GM19240 (cell line): ENCODE measurements around the gene YAP1.
"Not testable (repeated sequence)": the region's sequence is repeated elsewhere in the genome, so short reads cannot be mapped to it uniquely, and the experiment has no call there.

ENCODE experiments used
- DNase-seq: peaks from one replicate; pipeline ENCODE4 v3.0.0; 2011; ENCODE audit warnings: low spot score; ENCODE audit not compliant: insufficient read length

YAP1 gene

DNA sequence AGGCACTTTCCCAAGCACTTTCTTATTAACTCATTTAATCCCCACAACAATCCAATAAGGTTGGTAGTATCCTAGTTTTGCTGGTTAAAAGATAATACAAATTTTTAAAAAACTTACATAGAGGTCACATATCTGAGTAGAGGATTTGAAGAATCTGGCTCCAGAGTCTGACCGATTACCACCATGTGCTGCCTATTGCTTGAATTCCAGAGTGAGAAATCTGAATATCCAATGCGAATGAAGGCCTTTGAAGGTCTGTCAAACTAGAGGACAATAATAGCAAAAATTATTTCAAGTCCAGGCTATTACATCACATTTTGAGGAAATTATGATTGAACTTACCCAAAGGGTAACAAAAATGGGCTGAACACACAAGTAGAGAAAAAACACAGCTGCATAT lies 129.2 kb downstream of the YAP1 start:
- DNase-seq = no peak

DNA sequence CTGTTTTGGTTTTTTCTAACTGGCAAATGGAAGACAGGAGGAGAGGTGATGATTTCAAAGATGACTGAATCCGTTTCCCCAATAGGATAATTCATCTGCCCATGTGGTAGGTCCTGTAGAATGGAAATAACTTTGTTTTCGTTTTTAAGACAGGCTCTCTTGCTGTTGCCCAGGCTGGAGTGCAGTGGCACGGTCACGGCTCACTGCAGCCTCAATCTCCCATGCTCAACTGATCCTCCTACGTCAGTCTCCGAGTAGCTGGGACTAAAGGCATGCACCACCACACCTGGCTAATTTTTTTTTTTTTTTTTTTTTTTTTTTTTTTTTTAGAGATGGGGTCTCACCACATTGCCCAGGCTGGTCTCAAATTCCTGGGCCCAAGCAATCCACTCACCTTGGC lies 129.7 kb downstream of the YAP1 start:
- no peak for DNase-seq

DNA sequence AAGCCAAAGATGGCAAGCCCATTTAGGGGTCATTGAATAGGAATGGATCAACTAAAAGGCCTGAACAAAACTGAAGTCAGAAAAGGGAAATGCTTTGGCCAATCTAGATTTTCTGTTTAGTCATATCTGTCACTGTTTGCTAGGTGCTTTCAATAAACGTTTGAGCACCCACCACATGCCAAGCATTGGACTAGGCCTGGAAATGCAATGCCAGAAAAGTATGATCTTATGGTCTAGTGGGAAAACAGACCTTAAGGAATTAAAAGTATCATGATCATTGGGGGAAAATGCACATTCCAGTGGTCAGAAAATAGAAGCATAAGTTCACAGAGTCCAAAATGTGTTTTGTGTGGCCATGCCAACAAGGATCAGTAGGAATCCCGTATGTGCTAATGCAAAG lies 130.3 kb downstream of the YAP1 start:
- no peak for DNase-seq

DNA sequence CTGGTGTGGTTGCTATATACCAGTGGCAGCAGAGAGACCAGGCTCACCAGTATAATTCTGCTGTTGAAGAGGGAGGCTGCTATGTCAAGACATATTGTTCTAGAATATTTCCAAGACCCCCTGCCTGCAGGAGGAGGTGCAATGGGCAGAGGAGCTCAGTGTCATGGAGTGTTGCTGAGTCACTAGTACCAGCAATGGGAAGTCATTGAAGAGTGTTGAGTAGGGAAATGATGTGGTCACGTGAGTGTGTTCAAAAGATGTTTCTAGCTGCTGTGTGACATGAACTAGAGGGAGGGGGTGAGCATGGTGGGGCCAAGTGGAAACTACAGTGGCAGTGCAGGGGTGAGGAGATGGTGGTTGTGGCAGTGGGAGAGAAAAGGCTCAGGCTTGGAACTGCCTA lies 130.8 kb downstream of the YAP1 start:
- DNase-seq = no peak

DNA sequence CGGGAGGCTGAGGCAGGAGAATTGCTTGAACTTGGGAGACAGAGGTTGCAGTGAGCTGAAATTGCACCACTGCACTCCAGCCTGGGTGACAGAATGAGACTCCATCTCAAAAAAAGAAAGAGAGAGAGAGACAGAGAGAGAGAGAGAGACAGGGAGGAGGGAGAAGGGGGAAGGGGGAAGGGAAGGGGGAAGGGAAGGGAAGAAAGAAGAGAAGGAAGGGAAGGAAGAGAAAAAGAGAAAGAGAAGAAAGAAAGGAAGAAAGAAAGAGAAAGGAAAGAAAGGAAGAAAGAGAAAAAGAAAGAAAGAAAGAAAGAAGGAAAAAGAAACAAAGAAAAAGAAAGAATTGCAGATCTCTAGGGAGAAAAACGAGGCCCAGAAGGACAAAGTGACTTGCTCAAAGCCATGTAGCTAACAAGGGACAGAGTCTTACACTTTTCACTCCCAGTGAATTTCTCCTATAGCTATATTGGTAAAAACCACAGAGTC lies 133.2 kb downstream of the YAP1 start:
- no peak for DNase-seq

DNA sequence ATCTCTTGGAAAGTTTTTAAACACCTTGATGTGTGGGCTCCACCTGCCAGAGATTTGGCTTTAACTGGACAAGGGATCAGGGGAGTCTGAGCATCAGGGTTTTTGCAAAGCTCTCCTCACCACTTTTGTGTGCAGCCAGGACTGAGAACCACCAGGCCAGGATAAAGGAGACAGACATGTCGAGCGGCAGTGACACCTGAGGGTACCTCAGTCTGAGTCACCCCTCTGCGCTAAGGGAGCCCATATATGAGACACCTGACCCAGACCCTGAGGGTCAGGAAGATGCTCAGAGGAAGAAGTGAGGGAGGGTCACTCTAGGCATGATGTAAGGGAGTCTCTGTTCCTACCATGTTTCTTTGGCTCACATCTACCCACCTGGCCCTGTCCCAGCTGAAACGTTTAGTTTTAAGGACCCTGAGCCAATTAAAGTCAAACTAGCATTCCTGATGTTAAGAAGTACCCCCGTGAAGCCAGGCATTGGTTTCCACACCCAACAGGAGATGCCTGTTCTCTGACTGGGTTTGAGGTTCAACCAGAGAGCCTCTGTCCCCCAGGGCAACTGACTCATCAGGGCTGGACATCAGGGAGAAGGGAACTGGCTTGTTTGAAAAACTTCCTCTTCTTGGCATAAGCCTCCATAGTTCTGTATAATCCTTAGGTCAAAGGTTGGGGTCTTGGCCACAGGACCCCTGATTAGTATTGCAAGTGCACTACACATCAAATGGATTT lies 134.6 kb downstream of the YAP1 start:
- no peak for DNase-seq

DNA sequence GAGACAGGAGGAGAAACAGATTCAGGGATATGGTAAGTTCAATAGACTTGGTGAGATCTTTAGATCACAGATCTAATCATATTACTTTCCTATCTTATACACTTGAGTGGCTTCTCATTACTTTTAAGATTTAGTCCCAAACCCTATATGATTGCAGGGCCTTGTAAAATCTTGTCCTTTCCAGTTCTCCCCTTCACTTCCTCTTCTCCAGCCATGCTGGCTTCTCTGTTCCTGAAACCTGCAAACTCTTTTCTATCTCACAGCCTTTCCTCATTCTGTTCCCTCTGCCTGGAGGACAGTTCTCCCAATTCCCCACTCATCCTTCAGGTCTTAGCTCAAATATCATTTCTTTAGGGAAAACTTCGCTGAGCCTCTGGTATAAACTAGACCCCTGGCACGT lies 141.2 kb downstream of the YAP1 start:
- DNase-seq = no peak

DNA sequence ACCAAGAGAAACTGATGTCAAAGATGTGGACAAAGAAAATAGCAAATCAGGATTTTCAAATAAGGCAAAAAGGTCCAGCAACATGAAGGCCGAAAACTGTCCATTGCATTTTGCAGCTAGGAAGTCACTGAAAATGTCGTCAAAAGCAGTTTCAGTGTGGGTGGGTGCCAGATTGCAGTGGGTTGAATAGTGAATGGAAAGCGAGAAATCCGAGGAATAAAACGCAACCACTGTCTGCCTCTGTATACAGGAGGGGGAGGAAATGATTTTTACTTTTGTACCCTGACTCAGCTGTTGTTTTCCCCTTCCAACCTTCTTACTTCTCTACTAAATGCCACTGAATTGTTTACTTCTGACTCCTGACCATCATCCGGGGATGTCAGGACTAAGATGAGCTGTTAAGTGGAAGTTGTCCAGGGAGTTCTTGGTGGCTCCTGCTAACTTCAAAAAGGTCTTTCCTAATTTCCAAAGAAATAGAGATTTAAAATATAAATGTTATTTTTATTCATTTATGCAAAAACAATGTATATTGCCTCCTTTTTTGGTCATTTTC lies 142.2 kb downstream of the YAP1 start:
- no peak for DNase-seq

DNA sequence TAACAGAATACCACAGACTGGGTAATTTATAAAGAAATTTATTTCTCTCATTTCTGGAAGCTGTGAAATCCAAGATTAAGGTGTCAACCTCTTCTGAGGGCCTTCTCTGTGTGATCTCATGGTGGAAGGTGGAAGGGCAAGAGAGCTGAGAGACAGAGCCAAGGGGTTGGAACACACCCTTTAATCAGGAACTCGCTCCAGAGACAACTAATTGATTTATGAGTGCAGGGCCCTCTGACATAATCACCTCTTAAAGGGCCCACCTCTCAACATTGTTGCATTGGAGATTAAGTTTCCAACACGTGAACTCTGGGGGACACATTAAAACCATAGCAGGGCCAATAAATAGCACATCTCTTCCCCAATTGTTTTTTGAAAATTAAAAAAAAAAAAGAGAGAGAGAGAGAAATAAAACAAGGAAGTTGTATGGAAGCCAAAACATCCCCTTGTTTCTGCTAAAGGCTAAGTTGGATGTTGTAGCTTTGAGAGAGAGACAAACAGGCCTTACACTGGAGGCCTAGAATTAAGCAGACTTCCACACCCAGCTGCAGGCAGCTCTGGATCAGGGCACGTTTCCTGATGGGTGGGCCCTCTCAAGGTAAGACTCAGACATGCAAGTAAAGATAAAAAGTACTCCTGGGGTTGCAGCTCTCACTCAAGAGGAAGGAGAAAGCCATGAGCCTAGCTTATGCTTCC lies 142.9 kb downstream of the YAP1 start:
- no peak for DNase-seq

DNA sequence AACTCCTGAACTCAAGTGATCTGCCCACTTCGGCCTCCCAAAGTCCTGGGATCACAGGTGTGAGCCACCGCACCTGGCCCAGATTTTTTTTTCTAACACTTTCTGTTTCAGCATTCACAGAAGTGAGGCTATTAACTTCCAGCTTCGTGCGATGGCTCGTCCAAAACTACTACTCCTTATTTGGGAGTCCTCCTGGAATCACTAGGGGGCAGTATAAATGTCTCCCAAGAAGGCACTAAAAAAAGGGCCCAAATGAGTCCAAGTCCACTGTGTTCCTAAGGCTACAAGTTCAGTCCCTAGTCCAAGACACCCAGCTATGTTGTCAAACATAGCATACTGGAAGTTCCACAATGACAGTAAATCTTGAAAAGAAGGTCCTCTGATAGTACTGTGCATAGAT lies 143.8 kb downstream of the YAP1 start:
- no peak for DNase-seq

DNA sequence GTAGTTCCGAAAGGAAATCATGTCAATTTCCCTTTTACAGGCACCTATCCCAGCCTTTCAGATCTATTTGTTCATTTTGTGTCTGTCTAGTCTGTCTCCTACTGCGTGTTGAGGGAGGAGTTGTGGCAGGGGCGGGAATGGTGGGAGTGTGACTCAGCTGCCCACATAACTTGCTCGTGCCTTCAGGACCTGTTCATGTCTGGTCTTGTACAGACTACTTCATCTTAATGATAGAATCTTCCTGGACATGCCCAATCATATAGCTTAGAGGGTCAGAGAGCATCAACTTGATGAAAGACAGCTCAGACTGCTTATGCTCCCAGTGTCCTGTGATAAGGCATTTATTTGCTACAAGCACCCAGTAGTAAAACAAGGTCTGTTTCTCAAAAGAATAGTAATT lies 146.0 kb downstream of the YAP1 start:
- DNase-seq = no peak

DNA sequence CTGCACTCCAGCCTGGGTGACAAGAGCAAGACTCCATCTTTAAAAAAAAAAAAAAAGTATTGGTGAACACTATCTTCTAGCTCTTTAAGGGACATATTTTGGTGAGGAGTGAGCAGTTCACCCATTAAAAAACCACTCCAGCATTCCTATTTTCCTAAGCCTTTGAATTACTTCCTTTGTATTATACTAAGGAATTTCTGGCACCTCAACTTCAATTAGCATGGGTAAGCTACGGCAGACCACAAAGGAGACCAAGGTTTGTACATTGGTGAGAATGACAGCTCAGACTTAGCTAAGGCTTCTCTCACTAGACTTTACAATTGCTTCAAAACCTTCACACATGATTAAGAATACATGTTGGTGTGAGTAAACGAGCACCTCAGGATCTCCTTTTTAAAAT lies 150.0 kb downstream of the YAP1 start:
- DNase-seq = no peak

DNA sequence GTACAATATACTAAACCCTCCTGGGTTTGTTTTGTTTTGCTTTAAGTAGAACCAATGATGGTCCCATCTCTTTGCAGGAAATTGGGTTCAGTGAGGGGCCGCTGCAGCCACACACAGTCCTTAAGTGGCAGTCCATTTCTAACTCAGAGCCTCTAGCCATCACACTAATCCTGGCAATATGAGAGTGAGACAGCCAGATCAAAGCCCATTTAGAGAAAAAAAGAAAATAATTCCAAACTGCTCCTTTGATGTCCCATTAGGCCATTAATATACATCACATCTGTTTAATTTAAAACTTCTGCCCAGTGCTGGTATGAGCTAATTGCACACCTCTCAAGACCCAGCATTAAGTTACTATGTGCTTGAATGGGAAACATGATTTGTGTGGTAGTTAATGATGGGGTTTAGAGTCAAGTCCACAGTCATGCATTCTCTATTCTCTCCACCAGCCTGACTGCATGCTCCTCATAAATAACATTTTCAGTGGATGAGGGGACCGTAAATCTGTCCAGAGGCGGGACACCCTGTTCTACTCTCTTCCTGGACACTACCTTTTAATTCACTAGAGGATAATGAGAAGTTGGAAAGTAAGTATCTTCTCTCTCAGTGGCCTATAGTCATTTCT lies 153.2 kb downstream of the YAP1 start:
- no peak for DNase-seq

DNA sequence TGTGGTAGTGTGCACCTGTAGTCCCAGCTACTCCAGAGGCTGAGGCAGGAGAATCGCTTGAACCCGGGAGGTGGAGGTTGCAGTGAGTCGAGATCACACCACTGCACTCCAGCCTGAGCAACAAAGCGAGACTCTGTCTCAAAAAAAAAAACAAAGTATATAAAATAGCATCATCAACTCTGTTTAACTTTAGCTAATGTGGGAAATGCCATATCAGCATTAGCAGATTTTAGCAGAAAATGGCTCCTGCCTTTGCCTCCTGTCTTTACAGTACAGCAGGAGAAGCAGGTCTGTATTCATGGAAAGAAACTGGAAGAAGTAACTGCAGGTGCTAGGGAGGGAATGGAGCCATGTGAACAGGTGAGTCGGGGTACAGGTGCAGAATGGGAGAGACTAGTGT lies 154.5 kb downstream of the YAP1 start:
- not testable (repeated sequence) for DNase-seq

DNA sequence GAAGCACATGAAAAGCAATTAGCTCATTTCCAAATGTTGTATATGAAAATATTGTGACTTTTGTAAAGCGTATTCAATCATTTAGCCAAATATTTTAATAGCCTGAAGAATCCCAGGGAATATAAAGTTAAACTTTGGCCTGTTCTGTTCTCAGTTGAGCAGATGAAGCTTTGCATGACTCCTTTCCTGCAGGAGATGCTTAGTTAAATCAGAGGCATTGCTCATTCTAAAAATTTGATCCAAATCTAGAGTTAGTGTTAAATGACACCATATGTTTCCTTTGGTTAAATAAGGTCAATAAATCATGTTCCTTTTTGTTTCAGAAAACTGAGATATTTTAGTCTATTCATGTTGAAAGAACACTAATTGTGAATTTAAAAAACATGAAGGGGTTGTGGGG lies 155.9 kb downstream of the YAP1 start:
- DNase-seq = no peak

DNA sequence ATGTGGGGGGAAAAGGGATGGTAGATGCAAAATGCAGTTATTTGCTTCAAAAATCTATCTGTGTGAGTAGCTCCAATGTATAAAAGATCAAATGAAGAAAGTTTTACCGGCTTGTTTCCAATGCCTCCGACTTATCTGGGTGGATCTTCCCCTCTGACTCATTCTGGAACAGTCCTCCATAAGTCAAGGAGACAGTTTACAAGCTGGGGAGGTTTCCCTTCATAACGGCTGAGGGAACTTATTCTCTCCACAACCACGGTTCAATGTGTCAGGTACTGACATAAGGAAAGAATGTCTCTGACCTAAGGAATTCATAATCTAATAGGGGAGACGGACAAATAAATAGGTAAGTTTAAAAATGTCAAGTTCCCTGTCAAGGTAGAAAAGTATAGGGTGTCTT lies 157.4 kb downstream of the YAP1 start:
- DNase-seq = no peak

DNA sequence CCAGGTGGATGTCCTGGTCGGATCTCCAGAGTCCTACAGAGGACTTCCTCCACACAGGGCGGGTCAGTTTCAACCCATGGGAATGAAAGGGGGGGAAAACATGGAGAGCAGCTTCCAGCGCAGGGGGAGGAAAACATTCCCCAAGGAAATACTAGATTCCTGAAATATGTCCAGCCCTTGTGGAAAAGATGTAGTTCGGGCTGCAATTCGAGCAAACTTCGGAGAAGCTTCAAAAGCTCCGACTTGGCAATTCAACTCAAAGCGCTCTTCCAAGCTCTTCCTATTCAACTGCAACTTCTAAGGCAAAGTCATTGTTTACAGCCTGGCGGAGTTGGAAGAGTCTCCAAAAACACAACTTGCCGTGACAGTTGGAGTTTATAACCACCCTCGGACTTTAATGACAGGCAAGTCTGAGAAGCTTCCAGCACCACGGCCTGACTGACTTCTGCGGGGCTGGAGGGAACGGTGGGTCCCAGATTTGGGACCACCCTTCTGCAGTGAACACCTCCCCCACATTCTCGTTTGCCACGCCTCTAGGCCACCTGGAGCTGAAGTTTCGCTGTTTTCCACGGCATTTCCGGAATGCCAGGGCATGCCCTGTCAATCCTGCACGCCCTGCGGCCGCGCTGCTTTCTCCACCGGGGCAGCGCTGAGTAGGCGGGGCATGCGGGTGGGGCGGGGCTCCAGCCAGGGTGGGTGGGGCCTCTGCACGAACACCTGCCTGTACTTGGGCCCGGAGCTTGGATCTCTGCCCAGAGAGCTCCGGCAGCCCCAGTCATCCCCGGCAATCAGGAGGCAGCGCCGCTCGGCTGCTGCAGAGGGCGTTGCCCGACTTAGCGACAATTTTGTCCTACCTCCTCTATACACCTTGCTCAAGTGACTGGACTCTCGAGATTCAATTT lies 158.1 kb downstream of the YAP1 start:
- peak; percentile 72 for DNase-seq

DNA sequence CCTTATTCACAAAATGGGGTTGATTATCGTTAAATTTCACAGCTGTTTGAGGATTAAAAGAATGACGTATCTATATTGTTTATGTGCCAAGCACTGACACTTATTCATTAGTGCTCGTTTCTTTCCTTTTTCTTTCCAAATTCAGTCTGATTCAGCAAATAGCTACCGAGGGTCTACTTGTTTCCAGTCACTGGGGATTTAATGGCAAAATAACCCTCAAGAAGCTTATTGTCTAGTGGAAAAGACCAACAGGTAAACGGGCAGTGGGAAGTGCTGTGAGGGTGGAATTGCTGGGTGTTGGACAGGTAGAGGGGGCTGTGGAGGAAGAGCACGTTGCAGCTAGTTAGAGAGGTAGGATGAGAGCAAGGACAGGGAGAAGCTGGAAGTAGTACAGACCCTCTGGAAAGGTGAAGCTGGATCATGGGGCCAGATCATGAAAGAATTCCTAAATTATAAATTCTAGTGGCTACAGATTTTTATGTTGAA lies 158.8 kb downstream of the YAP1 start:
- DNase-seq = no peak

DNA sequence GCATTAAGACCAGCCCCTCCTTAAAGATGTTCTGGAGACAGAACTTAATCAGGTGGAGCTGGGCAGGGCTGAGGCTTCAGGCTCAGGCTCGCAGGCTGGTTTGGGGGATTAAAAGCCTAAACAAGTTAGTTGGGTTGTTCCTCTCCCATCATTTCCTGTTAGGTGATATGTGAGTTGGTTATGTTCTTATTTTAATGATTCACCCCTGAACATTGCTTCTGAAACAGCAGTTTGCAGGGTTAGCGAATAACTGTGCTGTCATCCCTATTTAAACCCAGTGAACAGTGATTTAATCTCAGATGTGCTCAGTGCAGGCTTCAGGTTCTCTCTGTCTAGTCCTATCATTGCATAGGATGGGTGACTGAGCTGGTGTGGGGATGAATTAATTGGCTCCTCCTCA lies 159.7 kb downstream of the YAP1 start:
- no peak for DNase-seq

DNA sequence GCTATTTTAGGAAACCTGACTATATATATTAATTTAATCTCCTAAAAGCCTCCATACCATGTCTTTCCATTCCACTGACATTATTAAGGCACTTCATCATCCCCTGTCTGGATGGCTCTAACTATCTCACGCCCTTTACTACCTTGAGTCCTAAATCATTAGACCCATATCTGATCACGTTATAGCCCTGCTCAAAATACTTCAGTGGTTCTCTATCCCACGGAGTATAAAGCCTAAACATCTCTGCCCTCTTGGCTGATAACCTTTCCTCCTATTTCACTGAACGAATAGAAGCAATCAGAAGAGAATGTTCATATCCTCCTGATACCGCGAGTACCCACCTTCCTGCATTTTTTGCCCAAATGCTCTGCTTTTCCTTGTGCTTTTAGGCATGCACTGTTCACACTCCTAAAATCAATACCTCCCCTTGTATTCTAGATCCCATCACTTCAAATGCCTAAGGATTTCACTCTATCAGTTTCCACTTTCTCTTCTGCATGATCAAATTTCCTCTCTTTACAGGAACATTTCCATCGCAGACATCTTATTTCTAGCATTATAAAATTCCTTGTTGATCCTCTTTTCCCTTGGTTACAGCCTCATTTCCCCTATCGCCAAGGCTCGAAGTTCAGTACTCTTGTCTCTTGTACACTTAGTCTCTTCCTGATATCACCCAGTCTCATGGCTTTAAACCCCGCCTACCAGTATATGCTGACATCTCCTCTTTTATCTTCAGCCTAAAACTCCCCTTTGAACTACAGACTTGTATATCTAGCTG lies 162.0 kb downstream of the YAP1 start:
- no peak for DNase-seq
